Measurements from ENCODE around the gene TRIM42. TPM values are rescaled to one million over a fixed set of nuclear protein-coding genes. Genes with fewer than 3 reads are reported as not detected.

The TRIM42 gene
- total RNA-seq, result not detected in 2 replicates

DNA sequence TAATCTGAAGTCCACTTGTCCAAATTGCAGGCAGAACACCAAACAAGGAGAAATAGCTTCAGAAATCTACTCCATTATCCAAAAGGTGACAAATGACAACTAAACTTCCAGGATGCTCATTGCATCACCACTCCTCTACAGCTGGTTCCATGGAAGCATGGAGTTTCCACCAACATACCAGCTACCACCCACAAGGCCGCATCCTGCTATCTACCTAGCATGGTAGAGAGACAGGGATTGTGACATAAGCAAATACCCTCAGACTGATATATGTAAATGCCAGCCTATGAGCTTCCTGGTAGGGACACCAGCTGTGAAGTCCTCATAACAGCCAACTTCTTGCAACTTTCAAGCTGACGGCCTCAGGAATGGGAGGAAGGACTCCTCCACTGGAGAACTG is at the start of gene TRIM42:
TRIM42 (plus strand) TSS at position 301 of the 400 bp plus-strand sequence. CDS start 166 bp downstream, outside the sequence.

Measured in mammary microvascular endothelial cell (primary cell).